Effector memory CD4-positive, alpha-beta T cell (primary cell): Measurements from ENCODE around the gene TMPRSS3.
A peak's percentile ranks its signal among the peaks of the same experiment; 100 is the strongest.

Experiments used
- DNase-seq, 3 donors: peaks; one replicate each; pipeline ENCODE4 v3.0.0-alpha.2; 2020
- H3K27ac ChIP-seq: 2 replicates; pipeline ENCODE4 v1.7.0; 2013; ENCODE audit warnings: mild to moderate bottlenecking, low read length, moderate library complexity; ENCODE audit not compliant: insufficient read depth, poor library complexity, severe bottlenecking
- H3K27me3 ChIP-seq: replicated peaks from 2 replicates; pipeline ENCODE4 v1.7.0; 2013; ENCODE audit warnings: mild to moderate bottlenecking, low read length; ENCODE audit not compliant: insufficient read depth, control insufficient read depth, poor library complexity, severe bottlenecking
- H3K36me3 ChIP-seq: 2 replicates; pipeline ENCODE4 v1.7.0; 2013; ENCODE audit warnings: mild to moderate bottlenecking, low read length, moderate library complexity; ENCODE audit not compliant: control insufficient read depth, insufficient read depth
- H3K4me1 ChIP-seq: 2 replicates; pipeline ENCODE4 v1.7.0; 2013; ENCODE audit warnings: low read length, mild to moderate bottlenecking; ENCODE audit not compliant: control insufficient read depth, insufficient read depth, poor library complexity, severe bottlenecking
- H3K4me3 ChIP-seq: 2 replicates; pipeline ENCODE4 v1.7.0; 2013; ENCODE audit warnings: low read length, low read depth, mild to moderate bottlenecking; ENCODE audit not compliant: insufficient read depth, poor library complexity, severe bottlenecking
- H3K9me3 ChIP-seq: 2 replicates; pipeline ENCODE4 v1.7.0; 2013; ENCODE audit warnings: mild to moderate bottlenecking, low read length, moderate library complexity; ENCODE audit not compliant: control insufficient read depth

The TMPRSS3 gene

DNA sequence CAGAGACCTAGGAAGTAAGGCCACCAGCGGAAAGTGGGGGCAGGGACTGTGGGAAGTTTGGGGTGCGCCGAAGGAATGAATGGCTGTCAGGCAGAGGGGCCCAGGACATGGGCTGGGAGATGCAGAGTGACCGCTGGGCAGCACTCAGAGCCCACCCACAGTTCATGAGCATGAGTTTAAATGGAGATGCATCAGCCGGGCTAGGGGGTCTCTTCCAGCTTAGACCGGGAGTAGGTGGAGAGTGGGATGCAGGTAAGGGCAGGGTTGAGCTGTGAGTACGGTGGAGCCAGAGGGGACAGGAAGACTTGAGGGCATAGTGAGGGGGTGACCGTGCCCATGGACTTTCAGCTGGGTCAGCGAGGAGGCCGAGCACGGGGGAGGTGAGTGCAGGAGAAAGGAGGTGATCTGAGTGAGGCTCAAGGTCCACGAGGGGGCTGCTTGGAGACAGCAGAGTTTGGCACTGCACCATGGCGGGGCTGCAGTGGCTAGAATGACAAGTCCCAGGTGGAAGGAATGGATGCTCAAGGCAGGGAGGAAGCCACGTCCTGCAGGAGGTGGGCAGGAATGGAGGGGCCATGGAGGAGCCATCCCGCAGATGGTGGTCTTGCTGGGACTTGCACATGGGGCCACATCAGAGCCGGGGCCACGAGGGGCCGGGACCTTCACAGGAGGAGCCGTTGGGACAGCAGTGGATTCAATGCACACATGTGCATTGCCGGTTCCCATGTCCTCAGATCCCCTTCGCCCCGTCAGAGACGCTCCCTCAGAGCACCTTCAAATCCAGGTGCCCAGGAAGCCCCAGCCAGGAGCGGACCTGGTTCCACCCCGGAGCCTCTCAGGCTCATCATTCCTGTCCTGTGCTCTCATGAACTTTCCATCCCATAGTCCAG, 42.7 kb upstream of the TMPRSS3 start:
- no peaks in the 10 kb centered on the region for H3K4me1 ChIP-seq
- no peaks in the 10 kb centered on the region for H3K27me3 ChIP-seq
- H3K4me3 ChIP-seq = no peak overlapping the region
- DNase-seq = no peak
- H3K36me3 ChIP-seq = peaks cover 83% of the 10 kb centered on the region
- no peak overlapping the region for H3K27ac ChIP-seq
- no peaks in the 10 kb centered on the region for H3K9me3 ChIP-seq

DNA sequence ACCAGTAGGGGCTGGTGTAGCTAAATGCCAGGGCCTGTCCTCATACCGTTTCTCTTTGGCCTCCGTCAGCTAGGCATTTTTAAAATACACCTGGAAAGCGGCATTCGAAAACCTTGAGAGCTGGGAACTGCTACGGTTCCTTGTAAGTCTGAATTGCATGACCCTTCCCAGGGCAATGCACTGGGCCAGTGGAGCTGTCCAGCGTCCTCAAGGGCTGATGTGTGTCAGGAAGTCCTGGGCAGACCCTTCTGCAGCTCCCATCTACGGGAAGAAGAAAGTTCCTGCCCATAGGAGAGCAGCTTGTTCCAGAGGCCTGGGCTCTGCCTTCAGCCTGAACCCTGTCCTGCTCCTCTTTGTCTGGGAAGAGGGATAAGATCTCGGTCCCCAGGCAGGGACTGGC, 41.9 kb upstream of the TMPRSS3 start:
- DNase-seq = no peak
- no peak overlapping the region for H3K27ac ChIP-seq
- no peaks in the 10 kb centered on the region for H3K27me3 ChIP-seq
- no peak overlapping the region for H3K4me3 ChIP-seq
- peaks cover 83% of the 10 kb centered on the region for H3K36me3 ChIP-seq
- H3K4me1 ChIP-seq = no peaks in the 10 kb centered on the region
- no peaks in the 10 kb centered on the region for H3K9me3 ChIP-seq

DNA sequence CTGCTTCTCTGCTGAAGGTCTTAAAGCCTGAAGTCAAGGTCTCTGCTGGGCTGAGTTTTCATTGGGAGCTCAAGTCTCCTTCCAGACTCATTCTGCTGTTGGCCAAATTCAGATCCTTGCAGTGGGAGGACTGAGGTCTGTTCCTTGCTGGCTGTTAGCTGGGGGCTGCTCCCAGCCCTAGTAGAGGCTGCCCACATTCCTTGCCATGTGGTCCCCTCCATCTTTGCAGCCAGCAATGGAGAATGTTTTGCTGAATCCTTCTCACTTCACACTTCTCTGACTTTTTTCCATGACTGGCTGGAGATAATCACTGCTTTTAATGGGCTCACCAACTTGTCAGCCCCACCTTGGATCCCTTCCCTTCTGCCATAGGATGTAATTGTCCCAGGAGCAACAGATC, 41.1 kb upstream of the TMPRSS3 start:
- no peak for DNase-seq
- H3K27me3 ChIP-seq = no peaks in the 10 kb centered on the region
- H3K27ac ChIP-seq = peak overlapping the region; percentile 18
- no peaks in the 10 kb centered on the region for H3K4me1 ChIP-seq
- no peak overlapping the region for H3K4me3 ChIP-seq
- peaks cover 88% of the 10 kb centered on the region for H3K36me3 ChIP-seq
- H3K9me3 ChIP-seq = no peaks in the 10 kb centered on the region

DNA sequence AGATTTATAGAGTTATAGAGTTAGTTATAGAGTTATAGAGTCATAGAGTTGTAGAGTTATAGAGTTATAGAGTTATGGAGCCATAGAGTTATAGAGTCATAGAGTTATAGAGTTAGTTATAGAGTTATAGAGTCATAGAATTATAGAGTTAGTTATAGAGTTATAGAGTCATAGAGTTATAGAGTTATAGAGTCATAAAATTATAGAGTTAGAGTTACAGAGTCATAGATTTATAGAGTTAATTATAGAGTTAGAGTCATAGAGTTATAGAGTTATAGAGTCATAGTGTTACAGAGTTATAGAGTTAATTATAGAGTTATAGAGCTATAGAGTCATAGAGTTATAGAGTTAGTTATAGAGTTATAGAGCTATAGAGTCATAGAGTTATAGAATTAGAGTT, 40.0 kb upstream of the TMPRSS3 start:
- Histone ChIP-seq H3K9me3 (no peaks in the 10 kb centered on the region), H3K36me3 (peaks cover 90% of the 10 kb centered on the region)

DNA sequence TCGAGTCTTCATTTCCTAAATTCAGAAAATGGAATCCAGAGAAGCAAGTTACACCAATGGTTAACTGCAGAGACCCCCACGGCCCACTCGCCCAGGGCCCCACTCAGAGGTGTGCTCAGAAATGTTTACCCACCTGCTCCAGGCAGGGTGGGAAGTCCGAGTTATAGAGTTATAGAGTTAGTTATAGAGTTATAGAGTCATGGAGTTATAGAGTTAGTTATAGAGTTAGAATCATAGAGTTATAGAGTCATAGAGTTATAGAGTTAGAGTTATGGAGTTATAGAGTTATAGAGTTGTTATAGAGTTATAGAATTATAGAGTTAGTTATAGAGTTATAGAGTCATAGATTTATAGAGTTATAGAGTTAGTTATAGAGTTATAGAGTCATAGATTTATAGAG, 39.5 kb upstream of the TMPRSS3 start:
- no peaks in the 10 kb centered on the region for H3K4me1 ChIP-seq
- H3K4me3 ChIP-seq = no peak overlapping the region
- no peaks in the 10 kb centered on the region for H3K9me3 ChIP-seq
- peaks cover 94% of the 10 kb centered on the region for H3K36me3 ChIP-seq
- H3K27me3 ChIP-seq = no peaks in the 10 kb centered on the region
- no peak overlapping the region for H3K27ac ChIP-seq
- DNase-seq = no peak

More for the DNA sequence above, 40.0 kb upstream of the TMPRSS3 start:
- no peak overlapping the region for H3K27ac ChIP-seq
- no peak overlapping the region for H3K4me3 ChIP-seq
- no peaks in the 10 kb centered on the region for H3K4me1 ChIP-seq
- no peak for DNase-seq
- no peaks in the 10 kb centered on the region for H3K27me3 ChIP-seq

DNA sequence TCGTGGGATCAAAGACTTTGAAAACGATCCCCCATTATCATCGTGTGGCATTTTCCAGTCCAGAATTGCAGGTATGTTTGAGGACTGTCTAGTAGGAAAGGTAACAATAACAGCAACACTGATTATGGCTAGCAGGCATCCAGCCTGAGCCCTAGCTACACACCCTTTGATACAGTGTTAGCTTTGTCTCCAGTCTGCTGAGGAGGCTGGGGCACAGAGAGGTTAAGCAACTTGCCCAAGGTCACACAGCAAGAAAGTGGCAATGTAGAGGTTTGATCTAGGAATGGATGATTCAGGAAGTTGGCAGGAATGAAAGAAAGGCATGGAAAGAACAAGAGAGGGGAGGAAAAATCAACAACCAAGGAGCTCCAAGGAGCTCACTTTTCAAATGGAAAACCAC, 39.0 kb upstream of the TMPRSS3 start:
- no peak for DNase-seq
- Histone ChIP-seq H3K4me1 (no peaks in the 10 kb centered on the region), H3K9me3 (no peaks in the 10 kb centered on the region), H3K4me3 (no peak overlapping the region), H3K36me3 (peaks cover 97% of the 10 kb centered on the region), H3K27me3 (no peaks in the 10 kb centered on the region), H3K27ac (no peak overlapping the region)

DNA sequence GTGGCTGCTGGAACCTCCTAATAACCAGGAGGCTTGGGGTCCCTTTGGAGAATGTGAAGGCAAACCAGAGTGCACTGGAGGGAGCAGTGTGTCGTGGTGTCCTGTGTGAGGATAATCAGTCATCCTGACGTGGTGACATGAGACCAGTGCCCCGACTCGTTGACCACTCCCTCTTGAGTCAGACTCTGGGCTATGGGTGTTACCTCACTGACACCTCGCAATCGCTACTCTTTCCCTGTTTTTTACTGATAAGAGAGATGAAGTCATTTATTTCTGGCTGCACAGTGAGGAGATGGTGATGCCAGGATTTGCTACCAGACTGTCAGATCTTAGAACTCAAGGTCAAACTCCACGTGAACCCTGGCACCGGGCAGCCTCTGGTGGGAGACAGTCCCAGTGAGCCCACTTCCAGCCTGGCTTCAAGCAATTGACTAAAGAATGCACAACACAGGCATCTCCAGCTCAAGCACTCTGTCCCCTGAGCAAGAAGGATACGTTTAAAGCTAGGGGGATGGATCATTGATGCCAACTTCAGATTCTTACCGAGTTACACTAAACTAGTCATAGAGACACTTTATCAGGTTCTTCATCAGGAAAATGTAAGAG, 38.2 kb upstream of the TMPRSS3 start:
- Histone ChIP-seq H3K27me3 (no peaks in the 10 kb centered on the region), H3K36me3 (peaks cover 97% of the 10 kb centered on the region), H3K4me1 (no peaks in the 10 kb centered on the region), H3K4me3 (no peak overlapping the region), H3K27ac (no peak overlapping the region), H3K9me3 (no peaks in the 10 kb centered on the region)
- DNase-seq = no peak

DNA sequence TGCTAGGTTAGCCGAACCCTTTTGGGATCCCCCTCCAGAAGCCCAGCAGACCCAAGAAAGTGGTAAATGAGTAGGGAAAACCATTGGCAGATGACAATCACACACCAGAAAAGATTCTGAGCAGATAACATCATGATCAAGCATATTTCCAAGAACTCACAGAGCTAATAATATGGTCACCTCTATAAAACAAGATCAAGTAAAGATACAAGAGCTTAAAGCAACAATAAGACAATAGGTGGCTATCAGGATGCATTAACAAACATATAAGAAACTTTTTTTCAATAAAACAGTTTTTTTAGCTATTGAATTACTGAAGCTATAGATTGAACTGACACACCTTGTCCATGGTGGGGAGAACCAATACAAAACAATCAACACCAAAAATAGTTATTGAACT, 36.8 kb upstream of the TMPRSS3 start:
- H3K9me3 ChIP-seq = no peaks in the 10 kb centered on the region
- no peaks in the 10 kb centered on the region for H3K4me1 ChIP-seq
- H3K4me3 ChIP-seq = no peak overlapping the region
- no peak for DNase-seq
- H3K36me3 ChIP-seq = peaks cover 97% of the 10 kb centered on the region
- no peaks in the 10 kb centered on the region for H3K27me3 ChIP-seq
- H3K27ac ChIP-seq = no peak overlapping the region

DNA sequence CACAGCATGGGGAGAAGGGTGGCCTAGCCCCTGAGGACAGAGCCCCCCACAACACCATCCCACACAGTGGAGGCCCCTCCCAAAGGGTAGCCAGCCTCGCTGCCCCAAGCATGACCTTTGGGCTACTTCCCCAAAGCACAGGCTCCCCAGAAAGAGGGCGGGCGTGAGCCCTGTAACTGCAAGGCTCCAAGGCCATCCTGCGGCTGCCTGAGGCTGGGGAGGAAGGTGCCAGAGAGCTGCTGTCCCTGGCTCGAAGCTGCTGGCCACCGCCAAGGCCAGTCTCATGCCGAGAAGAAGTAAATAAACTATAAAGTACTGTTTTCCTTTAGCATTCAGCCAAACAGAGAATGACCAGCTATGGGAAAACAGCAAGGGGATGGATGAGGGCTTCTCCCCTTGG, 35.3 kb upstream of the TMPRSS3 start:
- H3K36me3 ChIP-seq = peaks cover 97% of the 10 kb centered on the region
- H3K4me3 ChIP-seq = no peak overlapping the region
- H3K9me3 ChIP-seq = no peaks in the 10 kb centered on the region
- H3K27ac ChIP-seq = peak overlapping the region; percentile 15
- H3K27me3 ChIP-seq = no peaks in the 10 kb centered on the region
- H3K4me1 ChIP-seq = peaks cover 13% of the 10 kb centered on the region
- DNase-seq = no peak

DNA sequence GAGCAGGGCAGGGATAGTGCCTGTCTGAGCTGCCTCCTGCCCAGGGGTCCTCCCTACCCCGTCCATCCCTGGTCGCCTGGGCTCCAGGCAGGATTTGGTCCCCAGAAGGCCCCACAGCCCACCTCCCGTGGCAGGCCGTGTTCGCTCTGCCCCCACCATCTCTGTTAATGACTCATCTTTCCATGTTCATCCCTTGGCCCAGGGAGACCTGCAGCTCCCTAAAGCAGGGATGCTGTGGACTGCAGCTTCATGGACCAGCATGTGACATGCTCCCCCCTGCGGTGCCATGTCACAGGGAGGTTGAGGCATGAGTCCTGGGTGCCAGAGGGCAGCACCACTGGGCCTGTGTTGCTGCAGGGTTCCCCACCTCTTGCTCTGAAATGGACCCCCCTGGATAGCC, 34.7 kb upstream of the TMPRSS3 start:
- DNase-seq = no peak
- Histone ChIP-seq H3K4me1 (peaks cover 20% of the 10 kb centered on the region), H3K36me3 (peaks cover 93% of the 10 kb centered on the region), H3K27me3 (no peaks in the 10 kb centered on the region), H3K9me3 (no peaks in the 10 kb centered on the region), H3K4me3 (no peak overlapping the region), H3K27ac (no peak overlapping the region)
